Peyer's patch (tissue), 4 donors: Measurements from ENCODE around the gene LMO1.

Source experiments
- POLR2A ChIP-seq, 2 donors: fragments of 450-650 bp; IDR thresholded peaks; one replicate each; pipeline ENCODE4 v1.5.1; 2017; ENCODE audit warnings: antibody characterized with exemption in 2 of 2, mild to moderate bottlenecking in 2 of 2, moderate library complexity in 2 of 2
- TF ChIP-seq, protein P1 (sequence below), 6 experiments: fragments of 450-650 bp in 4 of 6; fragments of 200-600 bp in 2 of 6; sonication (generic) in 1 of 6; IDR thresholded peaks; one replicate each; pipeline ENCODE4 v1.5.1; 2017 to 2019; ENCODE audit warnings: antibody characterized with exemption in 6 of 6, mild to moderate bottlenecking in 3 of 6, moderate library complexity in 1 of 6

DNA sequence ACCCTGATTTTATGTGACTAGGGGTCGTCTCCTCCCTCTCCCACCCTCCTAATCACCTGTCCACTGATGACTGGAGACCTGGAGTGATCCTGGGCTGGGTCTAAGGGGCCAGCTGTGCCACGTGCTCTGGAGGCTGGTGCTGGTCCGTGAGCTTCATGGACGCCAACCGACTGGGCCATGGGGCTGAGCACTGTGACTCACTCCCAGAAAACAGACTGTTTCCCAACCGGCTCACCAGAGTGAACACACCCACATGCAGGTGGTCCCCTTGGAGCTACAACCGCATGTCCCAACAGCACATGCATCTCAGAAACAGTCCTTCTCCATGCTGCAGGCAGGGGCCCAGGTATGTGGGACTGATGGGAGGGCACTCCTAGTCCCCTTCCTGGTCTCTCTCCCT is 14.0 kb upstream of the LMO1 start:
- TF ChIP-seq, protein P1, sequence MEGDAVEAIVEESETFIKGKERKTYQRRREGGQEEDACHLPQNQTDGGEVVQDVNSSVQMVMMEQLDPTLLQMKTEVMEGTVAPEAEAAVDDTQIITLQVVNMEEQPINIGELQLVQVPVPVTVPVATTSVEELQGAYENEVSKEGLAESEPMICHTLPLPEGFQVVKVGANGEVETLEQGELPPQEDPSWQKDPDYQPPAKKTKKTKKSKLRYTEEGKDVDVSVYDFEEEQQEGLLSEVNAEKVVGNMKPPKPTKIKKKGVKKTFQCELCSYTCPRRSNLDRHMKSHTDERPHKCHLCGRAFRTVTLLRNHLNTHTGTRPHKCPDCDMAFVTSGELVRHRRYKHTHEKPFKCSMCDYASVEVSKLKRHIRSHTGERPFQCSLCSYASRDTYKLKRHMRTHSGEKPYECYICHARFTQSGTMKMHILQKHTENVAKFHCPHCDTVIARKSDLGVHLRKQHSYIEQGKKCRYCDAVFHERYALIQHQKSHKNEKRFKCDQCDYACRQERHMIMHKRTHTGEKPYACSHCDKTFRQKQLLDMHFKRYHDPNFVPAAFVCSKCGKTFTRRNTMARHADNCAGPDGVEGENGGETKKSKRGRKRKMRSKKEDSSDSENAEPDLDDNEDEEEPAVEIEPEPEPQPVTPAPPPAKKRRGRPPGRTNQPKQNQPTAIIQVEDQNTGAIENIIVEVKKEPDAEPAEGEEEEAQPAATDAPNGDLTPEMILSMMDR (IDR thresholded peaks at IDR 0.05), result no peak
- TF ChIP-seq POLR2A (IDR thresholded peaks at IDR 0.05), result no peak
